ENCODE results near the gene KCNIP4. TPM values are rescaled to one million over a fixed set of nuclear protein-coding genes. Genes with fewer than 3 reads are reported as not detected.

KCNIP4 gene
- total and polyA plus RNA-seq, 10 of the 15 experiments (the other 5 are each of a cell fraction or from before 2014, with no cell fraction given), result 0.03 to 0.23 (median 0.13) TPM; not detected in 7

DNA sequence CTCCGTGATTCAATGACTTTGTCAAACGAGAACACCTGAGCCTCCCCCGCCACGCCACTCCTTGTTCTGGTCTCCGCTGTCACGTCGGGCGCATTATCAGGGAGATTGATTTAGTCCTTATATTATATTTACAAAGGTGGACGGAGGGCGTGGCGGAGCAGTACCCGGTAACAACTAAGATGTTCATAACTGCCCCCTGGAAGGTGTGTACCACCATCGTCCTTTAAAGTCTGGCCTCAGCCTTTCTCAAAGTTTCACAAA is 964.1 kb downstream of the KCNIP4 start (continued):
- TF ChIP-seq, protein P1, sequence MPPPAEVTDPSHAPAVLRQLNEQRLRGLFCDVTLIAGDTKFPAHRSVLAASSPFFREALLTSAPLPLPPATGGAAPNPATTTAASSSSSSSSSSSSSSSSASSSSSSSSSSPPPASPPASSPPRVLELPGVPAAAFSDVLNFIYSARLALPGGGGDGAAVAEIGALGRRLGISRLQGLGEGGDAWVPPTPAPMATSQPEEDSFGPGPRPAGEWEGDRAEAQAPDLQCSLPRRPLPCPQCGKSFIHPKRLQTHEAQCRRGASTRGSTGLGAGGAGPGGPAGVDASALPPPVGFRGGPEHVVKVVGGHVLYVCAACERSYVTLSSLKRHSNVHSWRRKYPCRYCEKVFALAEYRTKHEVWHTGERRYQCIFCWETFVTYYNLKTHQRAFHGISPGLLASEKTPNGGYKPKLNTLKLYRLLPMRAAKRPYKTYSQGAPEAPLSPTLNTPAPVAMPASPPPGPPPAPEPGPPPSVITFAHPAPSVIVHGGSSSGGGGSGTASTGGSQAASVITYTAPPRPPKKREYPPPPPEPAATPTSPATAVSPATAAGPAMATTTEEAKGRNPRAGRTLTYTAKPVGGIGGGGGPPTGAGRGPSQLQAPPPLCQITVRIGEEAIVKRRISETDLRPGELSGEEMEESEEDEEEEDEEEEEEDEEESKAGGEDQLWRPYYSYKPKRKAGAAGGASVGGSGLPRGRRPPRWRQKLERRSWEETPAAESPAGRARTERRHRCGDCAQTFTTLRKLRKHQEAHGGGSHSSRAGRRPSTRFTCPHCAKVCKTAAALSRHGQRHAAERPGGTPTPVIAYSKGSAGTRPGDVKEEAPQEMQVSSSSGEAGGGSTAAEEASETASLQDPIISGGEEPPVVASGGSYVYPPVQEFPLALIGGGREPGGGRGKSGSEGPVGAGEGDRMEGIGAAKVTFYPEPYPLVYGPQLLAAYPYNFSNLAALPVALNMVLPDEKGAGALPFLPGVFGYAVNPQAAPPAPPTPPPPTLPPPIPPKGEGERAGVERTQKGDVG (CRISPR knock-in tag; IDR thresholded peaks at IDR 0.05), result no peak
- TF ChIP-seq, protein P2, sequence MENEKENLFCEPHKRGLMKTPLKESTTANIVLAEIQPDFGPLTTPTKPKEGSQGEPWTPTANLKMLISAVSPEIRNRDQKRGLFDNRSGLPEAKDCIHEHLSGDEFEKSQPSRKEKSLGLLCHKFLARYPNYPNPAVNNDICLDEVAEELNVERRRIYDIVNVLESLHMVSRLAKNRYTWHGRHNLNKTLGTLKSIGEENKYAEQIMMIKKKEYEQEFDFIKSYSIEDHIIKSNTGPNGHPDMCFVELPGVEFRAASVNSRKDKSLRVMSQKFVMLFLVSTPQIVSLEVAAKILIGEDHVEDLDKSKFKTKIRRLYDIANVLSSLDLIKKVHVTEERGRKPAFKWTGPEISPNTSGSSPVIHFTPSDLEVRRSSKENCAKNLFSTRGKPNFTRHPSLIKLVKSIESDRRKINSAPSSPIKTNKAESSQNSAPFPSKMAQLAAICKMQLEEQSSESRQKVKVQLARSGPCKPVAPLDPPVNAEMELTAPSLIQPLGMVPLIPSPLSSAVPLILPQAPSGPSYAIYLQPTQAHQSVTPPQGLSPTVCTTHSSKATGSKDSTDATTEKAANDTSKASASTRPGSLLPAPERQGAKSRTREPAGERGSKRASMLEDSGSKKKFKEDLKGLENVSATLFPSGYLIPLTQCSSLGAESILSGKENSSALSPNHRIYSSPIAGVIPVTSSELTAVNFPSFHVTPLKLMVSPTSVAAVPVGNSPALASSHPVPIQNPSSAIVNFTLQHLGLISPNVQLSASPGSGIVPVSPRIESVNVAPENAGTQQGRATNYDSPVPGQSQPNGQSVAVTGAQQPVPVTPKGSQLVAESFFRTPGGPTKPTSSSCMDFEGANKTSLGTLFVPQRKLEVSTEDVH (IDR thresholded peaks at IDR 0.05; ENCODE audit: low read depth, partially characterized antibody), result no peak
- no peak for TF ChIP-seq RAD51 (IDR thresholded peaks at IDR 0.05)
- TF ChIP-seq MEF2B (IDR thresholded peaks at IDR 0.05; ENCODE audit: partially characterized antibody, poor library complexity, severe bottlenecking), result no peak
- no peak for TF ChIP-seq CEBPB (IDR thresholded peaks at IDR 0.05; ENCODE audit: borderline replicate concordance in 1 of 2, low read depth in 2 of 2, low read length in 2 of 2)
- TF ChIP-seq, protein P3, sequence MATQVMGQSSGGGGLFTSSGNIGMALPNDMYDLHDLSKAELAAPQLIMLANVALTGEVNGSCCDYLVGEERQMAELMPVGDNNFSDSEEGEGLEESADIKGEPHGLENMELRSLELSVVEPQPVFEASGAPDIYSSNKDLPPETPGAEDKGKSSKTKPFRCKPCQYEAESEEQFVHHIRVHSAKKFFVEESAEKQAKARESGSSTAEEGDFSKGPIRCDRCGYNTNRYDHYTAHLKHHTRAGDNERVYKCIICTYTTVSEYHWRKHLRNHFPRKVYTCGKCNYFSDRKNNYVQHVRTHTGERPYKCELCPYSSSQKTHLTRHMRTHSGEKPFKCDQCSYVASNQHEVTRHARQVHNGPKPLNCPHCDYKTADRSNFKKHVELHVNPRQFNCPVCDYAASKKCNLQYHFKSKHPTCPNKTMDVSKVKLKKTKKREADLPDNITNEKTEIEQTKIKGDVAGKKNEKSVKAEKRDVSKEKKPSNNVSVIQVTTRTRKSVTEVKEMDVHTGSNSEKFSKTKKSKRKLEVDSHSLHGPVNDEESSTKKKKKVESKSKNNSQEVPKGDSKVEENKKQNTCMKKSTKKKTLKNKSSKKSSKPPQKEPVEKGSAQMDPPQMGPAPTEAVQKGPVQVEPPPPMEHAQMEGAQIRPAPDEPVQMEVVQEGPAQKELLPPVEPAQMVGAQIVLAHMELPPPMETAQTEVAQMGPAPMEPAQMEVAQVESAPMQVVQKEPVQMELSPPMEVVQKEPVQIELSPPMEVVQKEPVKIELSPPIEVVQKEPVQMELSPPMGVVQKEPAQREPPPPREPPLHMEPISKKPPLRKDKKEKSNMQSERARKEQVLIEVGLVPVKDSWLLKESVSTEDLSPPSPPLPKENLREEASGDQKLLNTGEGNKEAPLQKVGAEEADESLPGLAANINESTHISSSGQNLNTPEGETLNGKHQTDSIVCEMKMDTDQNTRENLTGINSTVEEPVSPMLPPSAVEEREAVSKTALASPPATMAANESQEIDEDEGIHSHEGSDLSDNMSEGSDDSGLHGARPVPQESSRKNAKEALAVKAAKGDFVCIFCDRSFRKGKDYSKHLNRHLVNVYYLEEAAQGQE (IDR thresholded peaks at IDR 0.05; ENCODE audit: low read depth, low read length), result no peak
- no peak for TF ChIP-seq NFXL1 (IDR thresholded peaks at IDR 0.05; ENCODE audit: borderline replicate concordance)
- TF ChIP-seq, protein P4, sequence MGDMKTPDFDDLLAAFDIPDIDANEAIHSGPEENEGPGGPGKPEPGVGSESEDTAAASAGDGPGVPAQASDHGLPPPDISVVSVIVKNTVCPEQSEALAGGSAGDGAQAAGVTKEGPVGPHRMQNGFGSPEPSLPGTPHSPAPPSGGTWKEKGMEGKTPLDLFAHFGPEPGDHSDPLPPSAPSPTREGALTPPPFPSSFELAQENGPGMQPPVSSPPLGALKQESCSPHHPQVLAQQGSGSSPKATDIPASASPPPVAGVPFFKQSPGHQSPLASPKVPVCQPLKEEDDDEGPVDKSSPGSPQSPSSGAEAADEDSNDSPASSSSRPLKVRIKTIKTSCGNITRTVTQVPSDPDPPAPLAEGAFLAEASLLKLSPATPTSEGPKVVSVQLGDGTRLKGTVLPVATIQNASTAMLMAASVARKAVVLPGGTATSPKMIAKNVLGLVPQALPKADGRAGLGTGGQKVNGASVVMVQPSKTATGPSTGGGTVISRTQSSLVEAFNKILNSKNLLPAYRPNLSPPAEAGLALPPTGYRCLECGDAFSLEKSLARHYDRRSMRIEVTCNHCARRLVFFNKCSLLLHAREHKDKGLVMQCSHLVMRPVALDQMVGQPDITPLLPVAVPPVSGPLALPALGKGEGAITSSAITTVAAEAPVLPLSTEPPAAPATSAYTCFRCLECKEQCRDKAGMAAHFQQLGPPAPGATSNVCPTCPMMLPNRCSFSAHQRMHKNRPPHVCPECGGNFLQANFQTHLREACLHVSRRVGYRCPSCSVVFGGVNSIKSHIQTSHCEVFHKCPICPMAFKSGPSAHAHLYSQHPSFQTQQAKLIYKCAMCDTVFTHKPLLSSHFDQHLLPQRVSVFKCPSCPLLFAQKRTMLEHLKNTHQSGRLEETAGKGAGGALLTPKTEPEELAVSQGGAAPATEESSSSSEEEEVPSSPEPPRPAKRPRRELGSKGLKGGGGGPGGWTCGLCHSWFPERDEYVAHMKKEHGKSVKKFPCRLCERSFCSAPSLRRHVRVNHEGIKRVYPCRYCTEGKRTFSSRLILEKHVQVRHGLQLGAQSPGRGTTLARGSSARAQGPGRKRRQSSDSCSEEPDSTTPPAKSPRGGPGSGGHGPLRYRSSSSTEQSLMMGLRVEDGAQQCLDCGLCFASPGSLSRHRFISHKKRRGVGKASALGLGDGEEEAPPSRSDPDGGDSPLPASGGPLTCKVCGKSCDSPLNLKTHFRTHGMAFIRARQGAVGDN (IDR thresholded peaks at IDR 0.05), result no peak
- TF ChIP-seq KAT2A (conservative IDR thresholded peaks at IDR 0.05; ENCODE audit: control insufficient read depth, low read depth, low read length), result no peak
- no peak for TF ChIP-seq HDAC6 (IDR thresholded peaks at IDR 0.05; ENCODE audit: unreplicated experiment)
- TF ChIP-seq YBX1 (IDR thresholded peaks at IDR 0.05), result no peak
- TF ChIP-seq ZSCAN29 (IDR thresholded peaks at IDR 0.05), result no peak
- TF ChIP-seq ASH2L (IDR thresholded peaks at IDR 0.05; ENCODE audit: borderline replicate concordance, low read depth), result no peak

All from GM12878 (cell line).